K562 (cell line): Measurements from ENCODE around the gene GMEB2. TPM values are rescaled to one million over a fixed set of nuclear protein-coding genes. Genes with fewer than 3 reads are reported as not detected.
A peak's percentile ranks its signal among the peaks of the same experiment; 100 is the strongest.

ENCODE experiments used
- ATAC-seq: fragments of 200-7000 bp; cut with Tn5 transposase; 3 replicates; pipeline ENCODE4 v1.9.1; 2020; ENCODE audit warnings: moderate library complexity
- BruUV-seq: library from RNA; stranded (reverse); fragments of 400-500 nt; replicated peaks from 2 replicates; lab custom pipeline; 2021; lab: Mats Ljungman, UMichigan
- CTCF ChIA-PET: fragments of 300-600 bp; formaldehyde crosslinking; extraction: SDS; loops from one replicate; lab custom pipeline; 2021; ENCODE audit warnings: low intra/inter-chr PET ratio; lab: Yijun Ruan, JAX
- POLR2A ChIA-PET: fragments of 300-600, 350-650 bp; sonication (Branson Sonifier 250); formaldehyde crosslinking; extraction: SDS; loops from one replicate; lab custom pipeline; 2021; ENCODE audit warnings: antibody characterized with exemption, inconsistent platforms; lab: Yijun Ruan, JAX
- DNase-seq, 4 experiments: peaks; one replicate each; pipeline versions ENCODE4 v3.0.0 to v3.0.0-alpha.2; 2011 to 2018; ENCODE audit warnings: low spot score in 3 of 4, mixed read lengths in 3 of 4; ENCODE audit errors: extremely low read depth in 1 of 4
- FAIRE-seq: peaks from 2 replicates; lab custom pipeline; 2011; peaks lifted over from hg19 to GRCh38; lab: Jason Lieb, UNC
- H2AFZ ChIP-seq: 2 replicates; pipeline ENCODE4 v1.6.0; 2011; ENCODE audit warnings: low read depth, low read length, control low read depth, inconsistent platforms
- H3K27ac ChIP-seq: fragments of 200-600 bp; 3 replicates; pipeline ENCODE4 v1.8.0; 2011; ENCODE audit warnings: low read depth, mild to moderate bottlenecking, control low read depth, inconsistent platforms, low read length, moderate library complexity, mixed read lengths; ENCODE audit errors: extremely low read depth
- H3K27me3 ChIP-seq, 2 experiments: fragments of 300-600 bp in 1 of 2; 2 replicates in 1 of 2; 3 replicates in 1 of 2; pipeline versions ENCODE4 v1.6.0 to v1.8.0; 2011; ENCODE audit warnings: inconsistent platforms in 2 of 2, low read length in 2 of 2, mild to moderate bottlenecking in 1 of 2, mixed read lengths in 1 of 2, moderate library complexity in 1 of 2; ENCODE audit not compliant: control insufficient read depth in 2 of 2, insufficient read depth in 2 of 2
- H3K36me3 ChIP-seq: fragments of 300-600 bp; 3 replicates; pipeline ENCODE4 v1.8.0; 2011; ENCODE audit warnings: mild to moderate bottlenecking, low read length, inconsistent platforms; ENCODE audit not compliant: control insufficient read depth, insufficient read depth
- H3K4me1 ChIP-seq, 2 experiments: fragments of 200-600 bp in 1 of 2; replicated peaks in 1 of 2; 2 replicates in 1 of 2; 3 replicates in 1 of 2; pipeline versions ENCODE4 v1.5.1 to v1.8.0; 2011; ENCODE audit warnings: inconsistent platforms in 2 of 2, low read length in 2 of 2, mild to moderate bottlenecking in 1 of 2, mixed read lengths in 1 of 2, moderate library complexity in 1 of 2; ENCODE audit not compliant: control insufficient read depth in 2 of 2, insufficient read depth in 2 of 2
- H3K4me2 ChIP-seq: 2 replicates; pipeline ENCODE4 v1.6.1; 2011; ENCODE audit warnings: low read length, control low read depth, inconsistent platforms, mixed read lengths; ENCODE audit not compliant: insufficient read depth
- H3K4me3 ChIP-seq: fragments of 200-600 bp; sonication (generic), shearing (Covaris generic); 2 replicates; pipeline ENCODE4 v1.5.1; 2016; ENCODE audit warnings: control low read depth, inconsistent platforms
- H3K79me2 ChIP-seq: fragments of 200-600 bp; 3 replicates; pipeline ENCODE4 v1.8.0; 2011; ENCODE audit warnings: low read length, inconsistent platforms; ENCODE audit not compliant: control insufficient read depth, insufficient read depth
- H3K9ac ChIP-seq, 2 experiments: 2 replicates each; pipeline versions ENCODE4 v1.6.0 to v1.6.1; 2011; ENCODE audit warnings: low read depth in 2 of 2, low read length in 2 of 2, control low read depth in 1 of 2, inconsistent platforms in 1 of 2, mild to moderate bottlenecking in 1 of 2, mixed read lengths in 1 of 2; ENCODE audit not compliant: insufficient read depth in 1 of 2
- H3K9me1 ChIP-seq: one replicate; pipeline ENCODE4 v1.6.0; 2011; ENCODE audit warnings: inconsistent platforms, mild to moderate bottlenecking, low read length, moderate library complexity; ENCODE audit not compliant: control insufficient read depth, insufficient read depth
- H3K9me3 ChIP-seq: replicated peaks from 2 replicates; pipeline ENCODE4 v1.5.1; 2011; ENCODE audit warnings: low read depth, low read length, inconsistent platforms; ENCODE audit not compliant: control insufficient read depth, insufficient read depth
- H4K20me1 ChIP-seq: replicated peaks from 2 replicates; pipeline ENCODE4 v1.6.1; 2011; ENCODE audit warnings: low read length, inconsistent platforms, mixed read lengths; ENCODE audit not compliant: control insufficient read depth, insufficient read depth
- E2F6 ChIP-seq, 2 experiments: IDR thresholded peaks; 2 replicates each; pipeline ENCODE4 v1.6.1; 2011; ENCODE audit warnings: borderline replicate concordance in 1 of 2, control low read depth in 1 of 2, low read depth in 1 of 2, low read length in 1 of 2, mild to moderate bottlenecking in 1 of 2, mixed read lengths in 1 of 2, moderate library complexity in 1 of 2; ENCODE audit not compliant: insufficient read depth in 1 of 2, insufficient read length in 1 of 2, poor library complexity in 1 of 2, severe bottlenecking in 1 of 2; ENCODE audit errors: extremely low read depth in 1 of 2
- HNRNPL ChIP-seq: fragments of 200-400 bp; formaldehyde crosslinking; IDR thresholded peaks from 2 replicates; pipeline ENCODE4 v1.6.1; 2017; ENCODE audit warnings: low read depth, mild to moderate bottlenecking, low read length
- KLF13 ChIP-seq: fragments of 450-650 bp; IDR thresholded peaks from 2 replicates; pipeline ENCODE4 v1.6.1; 2016; ENCODE audit warnings: missing genetic modification characterization, low read depth, mild to moderate bottlenecking, missing compliant biosample characterization, moderate library complexity, borderline replicate concordance
- MAX ChIP-seq: sonication (generic); formaldehyde crosslinking; IDR thresholded peaks from 2 replicates; pipeline ENCODE4 v1.9.0; 2022; ENCODE audit warnings: mild to moderate bottlenecking, missing genetic modification reagents
- NFE2L1 ChIP-seq: fragments of 450-650 bp; IDR thresholded peaks from 2 replicates; pipeline ENCODE4 v1.6.1; 2016; ENCODE audit warnings: missing genetic modification characterization, low read depth, mild to moderate bottlenecking, missing compliant biosample characterization, moderate library complexity, borderline replicate concordance
- NR3C1 ChIP-seq: sonication (generic); formaldehyde crosslinking; IDR thresholded peaks from 2 replicates; pipeline ENCODE4 v1.8.1; 2022; ENCODE audit warnings: missing genetic modification reagents
- ZBTB33 ChIP-seq: sonication (generic); formaldehyde crosslinking; IDR thresholded peaks from 2 replicates; pipeline ENCODE4 v1.8.1; 2023; ENCODE audit warnings: mild to moderate bottlenecking, missing genetic modification reagents
- WGBS: fragments of 100-300 bp; shearing (Covaris generic); methylation state at CpG from one replicate; pipeline ENCODE4 v1.1.6; 2016; ENCODE audit warnings: low coverage, mixed read lengths; ENCODE audit not compliant: insufficient coverage; ENCODE audit errors: missing lambda C conversion rate; 5-methylcytosine and 5-hydroxymethylcytosine counted together
- in situ Hi-C: fragments of 300-500 bp; cut with MboI; formaldehyde crosslinking; loops from 4 replicates; pipeline ENCODE4 v1.15.0; 2018; ENCODE audit warnings: inconsistent platforms, mixed read lengths
- intact Hi-C: fragments of 100-400 bp; cut with micrococcal nuclease; formaldehyde crosslinking; loops from 2 replicates; pipeline ENCODE4 v1.14.2; 2022
- polyA plus RNA-seq, 8 experiments: library from polyadenylated mRNA; depleted of rRNA in 4 of 8; stranded (reverse) in 5 of 8; unstranded in 3 of 8; fragments of >200 nt; fragmentation: Nextera tagmentation in 2 of 8; fragmentation: Illumina TruSeq in 1 of 8; extraction: Ambion mirVana in 2 of 8; extraction: Trizol in 1 of 8; gene quantifications; 2 replicates each; pipeline versions ENCODE4 v1.2.1 to v1.2.3, GENCODE V29; 2011 to 2014; ENCODE audit warnings: inconsistent platforms in 1 of 8, missing spikeins in 1 of 8
- total RNA-seq, 7 experiments: library from RNA; depleted of rRNA in 6 of 7; stranded (reverse); fragments of >200 nt in 6 of 7; fragmentation: Illumina TruSeq in 2 of 7; extraction: Trizol in 2 of 7; gene quantifications; 2 replicates each; pipeline versions ENCODE4 v1.2.1 to v1.2.3, GENCODE V29; 2011 to 2021; ENCODE audit warnings: low replicate concordance in 1 of 7

The GMEB2 gene
- total and polyA plus RNA-seq, 9 of the 15 experiments (the other 6 are each of a cell fraction or from before 2014, with no cell fraction given) = 0.03 to 13.9 (median 6.3) TPM

GRCh38 chr20:63567136-63567385 lies 59.8 kb downstream of the GMEB2 start:
- 70% methylated on average over 21 of the region's 22 CpGs for WGBS
- H3K79me2 ChIP-seq = no peaks in the 10 kb centered on the region
- intact Hi-C loops = no loop called here
- ChIA-PET CTCF (interaction anchor here (0.6 kb wide), 1 partner anchor 127 kb away, joined by 3 read pairs; no protein-coding TSS in a partner anchor), POLR2A (interaction anchor here (0.6 to 1.0 kb wide), 2 partner anchors 11 to 197 kb away, joined by 3 read pairs; no protein-coding TSS in a partner anchor)
- in situ Hi-C loops = no loop called here
- no peaks in the 10 kb centered on the region for H4K20me1 ChIP-seq
- H3K4me2 ChIP-seq = no peak overlapping the region
- H3K9ac ChIP-seq = no peak overlapping the region
- no peak overlapping the region for H3K27ac ChIP-seq
- H3K36me3 ChIP-seq = no peaks in the 10 kb centered on the region
- ATAC-seq (no peak), DNase-seq (no peak), FAIRE-seq (no peak)
- H2AFZ ChIP-seq = no peak overlapping the region
- peaks cover 0 to 89% of the 10 kb centered on the region in 2 experiments; a peak in 3 of 5 replicates for H3K4me1 ChIP-seq
- no peaks in the 10 kb centered on the region for H3K9me3 ChIP-seq
- H3K27me3 ChIP-seq = peaks cover 0 to 24% of the 10 kb centered on the region in 2 experiments; a peak in 2 of 5 replicates
- H3K4me3 ChIP-seq = no peak overlapping the region
- H3K9me1 ChIP-seq = no peaks in the 10 kb centered on the region
- BruUV-seq = no TSS peak
- no peak for TF ChIP-seq NFE2L1 (tag)
- peak; percentile 55 for TF ChIP-seq MAX (CRISPR knock-in tag)
- TF ChIP-seq HNRNPL = 0 out of 2 replicates have a peak, but pooled peaks have one; percentile 21
- TF ChIP-seq ZBTB33 (CRISPR knock-in tag) = peak; percentile 98
- peak; percentile 21; the same call in 1 of the 2 replicates for TF ChIP-seq NR3C1
- peak in 1 of 2 experiments; percentile 46 for TF ChIP-seq E2F6 (IDR thresholded peaks at IDR 0.05; ENCODE audit: borderline replicate concordance in 1 of 2, extremely low read depth in 1 of 2, insufficient read depth in 1 of 2, insufficient read length in 1 of 2, low read depth in 1 of 2, low read length in 1 of 2, poor library complexity in 1 of 2, severe bottlenecking in 1 of 2)
- no peak for TF ChIP-seq KLF13 (tag)
